Left lobe of liver (tissue), 2 donors: ENCODE results near the gene SSMEM1. TPM values are rescaled to one million over a fixed set of nuclear protein-coding genes. Genes with fewer than 3 reads are reported as not detected.
"Not testable (repeated sequence)": the region's sequence is repeated elsewhere in the genome, so short reads cannot be mapped to it uniquely, and the experiment has no call there.

ENCODE experiments used
- ATAC-seq: fragments of 200-7000 bp; cut with Tn5 transposase; one replicate; pipeline ENCODE4 v1.9.1; 2020; ENCODE audit warnings: mild to moderate bottlenecking, moderate library complexity
- DNase-seq: peaks from one replicate; pipeline ENCODE4 v3.0.0-alpha.2; 2020; ENCODE audit warnings: low spot score
- total RNA-seq: library from RNA; stranded (reverse); gene quantifications from one replicate; pipeline ENCODE4 v1.2.1, GENCODE V29; 2021
- donor health status: DM: no; HTN: no; CAD: no; lungs with moderate emphysema.
- donor health status: DM: no; HTN: yes; CAD: no.

The SSMEM1 gene, protein sequence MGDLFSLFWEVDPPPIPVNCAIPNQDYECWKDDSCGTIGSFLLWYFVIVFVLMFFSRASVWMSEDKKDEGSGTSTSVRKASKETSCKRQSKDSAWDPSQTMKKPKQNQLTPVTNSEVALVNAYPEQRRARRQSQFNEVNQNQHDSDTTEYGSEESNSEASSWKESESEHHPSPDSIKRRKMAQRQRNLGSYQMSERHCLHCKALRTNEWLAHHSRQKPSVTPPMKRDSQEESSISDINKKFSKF
- total RNA-seq = not detected

DNA sequence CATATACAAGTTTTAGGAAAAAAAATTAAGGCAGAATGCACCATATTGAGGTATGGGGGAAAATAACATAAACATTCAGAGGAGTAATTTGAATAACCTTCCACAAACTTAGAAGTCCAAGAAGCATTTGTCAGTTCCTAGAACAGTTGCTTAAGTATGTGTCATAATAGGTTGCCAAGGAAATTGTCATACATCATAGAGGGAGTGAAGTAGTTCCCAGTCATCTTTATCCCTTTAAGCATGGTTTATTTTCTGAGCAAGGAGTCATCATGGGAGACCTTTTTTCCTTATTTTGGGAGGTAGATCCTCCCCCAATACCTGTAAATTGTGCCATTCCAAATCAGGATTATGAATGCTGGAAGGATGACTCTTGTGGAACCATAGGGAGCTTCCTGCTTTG is at the start of gene SSMEM1:
Gene SSMEM1 (plus strand): TSS at position 219 of the 400 bp plus-strand sequence. CDS start 51 bp downstream, at position 270.
- DNase-seq (no peak), ATAC-seq (no peak)

DNA sequence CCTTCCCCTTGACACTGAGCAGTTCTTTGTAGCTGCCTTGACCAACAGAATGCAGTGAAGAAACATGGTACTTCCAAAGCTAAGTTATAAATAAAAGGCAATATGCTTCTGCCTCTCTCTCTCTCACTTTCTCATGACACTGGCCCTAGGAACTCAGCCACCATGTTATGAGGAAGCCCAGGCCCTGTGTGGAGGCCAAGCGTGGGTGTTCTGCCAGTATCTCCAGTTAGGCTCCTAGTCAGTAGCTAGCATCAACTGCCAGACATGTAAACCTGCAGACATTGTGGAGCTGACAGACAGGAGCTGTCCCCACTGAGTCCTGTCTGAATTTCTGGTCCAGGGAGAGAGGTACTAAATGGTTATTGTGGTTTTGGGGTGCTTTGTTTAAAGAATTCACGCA is 47.6 kb upstream of the SSMEM1 start:
- DNase-seq (no peak), ATAC-seq (no peak)

DNA sequence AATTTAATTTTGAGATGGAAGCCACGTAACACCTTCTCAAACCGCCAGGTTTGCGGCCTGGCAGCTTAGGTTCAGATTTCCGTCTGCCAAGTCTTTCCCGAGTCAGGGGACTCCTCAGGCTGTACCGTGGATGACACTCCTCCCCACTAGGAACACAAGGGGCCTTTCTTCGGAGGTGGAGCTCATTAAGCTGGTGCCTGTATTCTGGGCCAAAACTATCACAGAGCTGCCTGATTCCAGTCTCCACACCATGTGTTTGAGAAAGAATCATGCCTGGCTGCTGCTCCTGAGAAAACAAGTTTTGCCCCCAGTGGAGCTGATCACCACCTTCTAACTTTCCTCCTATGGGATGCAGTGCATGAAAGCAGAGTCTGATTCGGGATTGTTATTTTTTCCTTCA is 47.2 kb upstream of the SSMEM1 start:
- DNase-seq = no peak
- no peak for ATAC-seq

DNA sequence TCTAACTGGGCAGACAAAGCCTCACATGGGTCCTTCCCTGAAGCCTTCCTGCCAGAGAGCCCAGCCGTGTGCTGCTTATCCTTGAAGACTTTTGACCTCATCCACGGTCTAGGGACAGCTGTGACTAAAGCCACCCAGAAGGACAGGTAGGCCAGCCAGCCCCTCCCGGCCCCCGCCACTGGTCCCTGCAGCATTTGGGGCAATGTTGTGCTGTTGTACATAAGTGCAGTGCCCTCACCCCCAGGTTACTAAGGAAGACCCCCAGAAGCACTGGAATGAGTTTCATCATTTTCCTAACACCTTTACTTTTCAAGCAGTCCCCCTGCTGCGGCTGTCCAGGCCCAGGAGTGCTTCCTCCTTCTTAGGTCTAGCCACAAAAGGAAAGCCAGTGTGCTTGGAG is 45.5 kb upstream of the SSMEM1 start:
- ATAC-seq = no peak
- DNase-seq = no peak

DNA sequence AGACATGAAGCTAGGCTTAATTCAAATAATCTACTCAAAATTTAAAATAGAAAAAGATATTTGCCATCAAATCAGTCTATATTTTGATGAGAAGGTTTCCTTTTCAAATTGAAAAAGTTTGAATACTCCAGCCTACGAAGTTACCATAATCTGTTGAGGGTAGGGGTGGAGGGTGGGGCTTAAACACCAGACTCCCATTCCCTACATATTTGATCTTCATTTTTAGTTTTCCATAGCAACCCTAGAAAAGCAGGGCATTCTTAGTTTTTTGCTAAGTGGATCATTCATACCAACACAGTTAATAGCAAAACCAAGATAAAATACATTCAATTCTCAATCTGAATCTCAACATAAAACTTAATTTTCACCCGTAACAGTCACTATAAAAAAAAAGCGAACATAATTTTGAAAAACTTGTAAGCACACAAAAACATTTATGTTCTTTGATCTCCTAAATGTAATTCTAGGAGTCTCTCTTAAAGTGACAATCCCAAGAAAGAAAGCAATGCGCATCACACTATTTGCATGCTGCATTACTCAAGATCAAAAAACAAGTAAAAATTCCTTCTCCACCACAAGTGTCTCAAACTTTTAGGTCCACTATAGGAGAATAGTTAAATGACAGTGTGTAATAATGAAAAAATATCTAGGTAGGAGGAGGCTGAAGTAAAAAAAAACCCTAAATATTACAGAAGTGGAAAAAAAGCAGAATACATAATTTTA is 33.3 kb upstream of the SSMEM1 start:
- ATAC-seq (no peak), DNase-seq (no peak)

DNA sequence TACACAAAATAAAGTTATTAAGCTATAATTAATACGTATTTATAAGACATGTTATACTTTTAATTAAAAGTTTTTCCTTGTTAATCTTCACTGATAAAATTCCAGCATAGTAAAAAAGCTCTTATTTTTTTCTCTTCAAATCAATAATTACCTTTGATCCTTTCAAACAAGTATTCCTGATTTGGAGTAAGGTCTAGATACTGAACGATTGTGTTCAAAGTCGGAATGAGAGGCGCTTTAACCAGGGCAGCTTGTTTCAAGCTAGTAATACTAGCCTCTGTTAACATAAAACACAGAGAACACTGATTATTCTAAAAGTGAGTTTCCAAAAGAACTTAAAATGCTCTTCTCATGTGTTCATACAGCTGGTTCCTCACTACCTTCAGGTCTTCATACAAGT is 29.4 kb upstream of the SSMEM1 start:
- peak; percentile 93 for ATAC-seq
- no peak for DNase-seq

DNA sequence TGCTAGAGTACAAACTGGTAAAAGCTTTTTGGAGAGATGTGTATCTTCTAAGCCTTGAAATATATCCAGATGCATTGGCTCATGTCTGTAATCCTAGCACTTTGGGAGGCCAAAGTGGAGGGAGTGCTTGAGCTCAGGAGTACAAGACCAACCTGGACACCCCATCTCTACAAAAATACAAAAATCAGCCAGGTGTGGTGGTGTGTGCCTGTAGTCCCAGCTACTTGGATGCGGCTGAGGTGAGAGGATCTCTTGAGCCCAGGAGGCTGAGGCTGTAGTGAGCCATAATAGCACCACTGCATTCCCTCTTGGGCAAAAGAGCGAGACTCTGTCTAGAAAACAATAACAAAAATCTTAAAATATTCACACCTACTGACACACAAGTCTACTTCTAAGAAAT is 28.0 kb upstream of the SSMEM1 start:
- ATAC-seq (no peak), DNase-seq (no peak)

DNA sequence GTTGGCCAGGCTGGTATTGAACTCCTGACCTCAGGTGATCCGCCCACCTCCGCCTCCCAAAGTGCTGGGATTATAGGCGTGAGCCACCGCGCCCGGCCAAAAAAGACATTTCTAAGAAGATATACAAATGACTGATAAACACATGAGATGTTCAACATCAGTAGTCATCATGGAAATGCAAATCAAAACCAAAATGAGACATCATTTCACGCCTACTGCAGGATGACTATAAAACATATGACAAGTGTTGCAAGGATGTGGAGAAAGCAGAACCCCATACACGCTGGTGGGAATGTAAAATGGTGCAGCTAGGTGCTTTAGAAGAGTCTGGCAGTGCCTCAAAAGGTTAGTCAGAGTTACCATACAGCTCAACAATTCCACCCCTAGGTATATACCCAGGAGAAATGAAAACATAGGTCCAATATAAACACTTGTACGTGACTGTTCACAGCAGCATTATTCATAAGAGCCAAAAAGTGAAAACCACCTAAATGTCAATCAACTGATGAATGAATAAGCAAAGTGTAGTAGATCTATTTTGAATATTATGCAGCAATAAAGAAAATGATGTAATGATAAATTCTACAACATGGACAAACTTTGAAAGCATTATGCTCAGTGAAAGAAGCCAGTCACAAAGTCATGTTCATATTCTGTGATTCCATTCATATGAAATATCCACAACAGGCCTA is 26.9 kb upstream of the SSMEM1 start:
- ATAC-seq = no peak

DNA sequence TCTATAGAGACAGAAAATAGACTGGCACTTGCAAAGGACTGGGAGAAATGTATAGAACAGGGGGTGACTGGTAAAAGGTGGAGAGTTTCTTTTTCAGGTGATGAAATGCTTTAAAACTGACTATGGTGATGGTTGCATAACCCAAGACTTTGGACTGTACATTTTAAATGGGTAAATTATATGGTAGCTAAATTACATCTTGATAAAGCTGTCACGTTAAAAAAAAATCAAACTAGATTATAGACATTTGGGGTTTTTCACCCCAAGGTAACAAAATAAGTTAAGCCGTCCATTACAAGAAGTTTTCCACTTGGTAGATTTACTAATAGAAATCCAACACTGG is 26.4 kb upstream of the SSMEM1 start:
- DNase-seq (no peak), ATAC-seq (no peak)

More for the DNA sequence above, 26.9 kb upstream of the SSMEM1 start:
- no peak for DNase-seq

DNA sequence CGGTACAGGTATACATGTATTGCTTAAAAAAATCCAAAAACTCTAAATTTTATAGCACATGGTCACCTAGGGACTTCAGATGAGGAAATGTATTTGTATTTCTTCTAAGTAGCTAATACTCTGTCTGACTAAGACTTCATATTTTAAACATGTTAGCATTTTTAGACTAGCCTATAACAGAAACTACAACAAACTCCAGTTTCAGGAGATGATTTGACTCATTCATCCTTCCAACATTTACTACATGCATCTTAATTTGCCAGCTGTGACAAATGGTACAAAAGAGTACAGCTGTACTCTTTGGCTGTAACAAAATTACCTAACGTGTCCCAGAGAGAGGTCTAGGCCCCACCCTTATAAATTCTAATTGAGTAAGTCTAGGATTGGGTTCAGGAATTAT is 24.7 kb upstream of the SSMEM1 start:
- ATAC-seq (no peak), DNase-seq (no peak)

DNA sequence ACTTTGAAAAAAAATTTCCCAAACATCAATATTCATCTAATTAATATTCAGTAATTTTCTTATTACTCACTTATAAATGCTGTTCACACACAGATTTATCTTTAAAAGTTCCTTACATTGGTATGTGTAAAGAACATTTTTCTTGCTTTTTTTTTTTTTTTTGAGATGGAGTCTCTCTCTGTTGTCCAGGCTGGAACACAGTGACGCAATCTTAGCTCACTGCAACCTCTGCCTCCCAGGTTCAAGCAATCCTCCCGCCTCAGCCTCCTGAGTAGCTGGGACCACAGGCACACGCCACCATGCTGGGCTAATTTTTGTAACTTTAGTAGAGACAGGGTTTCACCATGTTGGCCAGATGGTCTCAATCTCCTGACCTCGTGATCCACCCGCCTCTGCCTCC is 23.3 kb upstream of the SSMEM1 start:
- ATAC-seq, DNase-seq: not testable (repeated sequence)

DNA sequence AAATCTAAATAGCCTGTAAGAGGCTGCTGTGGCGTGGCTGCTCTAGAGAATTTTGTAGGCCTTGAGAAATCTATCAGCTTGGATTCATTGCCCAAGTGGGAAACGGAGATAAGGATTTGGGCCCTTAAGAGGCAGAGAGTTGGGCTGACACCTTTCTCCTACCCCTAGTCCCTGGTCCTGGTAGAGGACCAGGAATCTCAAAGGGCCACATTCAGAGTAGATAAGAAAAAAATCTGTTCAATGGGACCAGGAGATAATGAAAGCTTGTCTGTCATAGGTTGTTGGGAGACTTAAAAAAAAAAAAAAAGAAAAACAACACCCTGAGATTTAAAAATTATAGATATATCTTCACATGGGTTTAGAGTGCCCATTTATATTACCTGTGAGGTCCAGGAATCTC is 20.3 kb upstream of the SSMEM1 start:
- ATAC-seq = no peak

DNA sequence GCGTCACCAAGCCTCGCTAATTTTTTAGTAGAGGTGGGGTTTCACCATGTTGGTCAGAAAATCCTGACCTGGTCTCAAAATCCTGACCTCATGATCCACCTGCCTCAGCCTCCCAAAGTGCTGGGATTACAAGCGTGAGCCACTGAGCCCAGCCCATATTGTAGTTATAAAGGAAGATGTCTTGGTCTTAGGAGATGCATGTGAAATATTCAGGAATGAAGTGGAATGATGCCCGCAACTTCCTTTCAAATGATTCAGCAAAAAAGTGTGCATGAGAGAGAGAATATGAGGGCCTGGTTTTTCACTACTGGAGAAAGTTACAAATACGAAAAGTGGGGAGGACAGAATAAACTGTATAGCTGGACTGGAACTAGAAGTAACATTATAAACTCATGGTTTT is 18.3 kb upstream of the SSMEM1 start:
- ATAC-seq (no peak), DNase-seq (no peak)

More for the DNA sequence above, 20.3 kb upstream of the SSMEM1 start:
- DNase-seq = no peak

DNA sequence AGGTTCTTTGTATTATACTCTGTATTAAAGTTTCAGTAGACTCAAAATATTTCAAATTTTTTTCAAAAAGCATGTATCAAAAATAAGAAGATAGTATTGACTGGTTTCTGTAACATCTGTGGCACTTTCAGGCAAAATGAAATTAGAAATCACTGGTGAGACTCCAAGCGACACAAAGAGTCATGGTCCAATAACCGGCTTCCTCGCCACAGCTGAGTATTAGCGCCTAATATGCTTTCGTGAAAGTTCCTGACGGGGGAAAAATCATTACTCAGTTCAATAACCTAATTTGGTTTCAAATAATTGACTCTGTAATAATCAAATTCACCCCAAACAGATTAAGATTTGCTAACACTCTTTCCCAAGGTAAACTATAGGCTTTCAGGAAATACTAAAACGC is 15.9 kb upstream of the SSMEM1 start:
- ATAC-seq (no peak), DNase-seq (no peak)

DNA sequence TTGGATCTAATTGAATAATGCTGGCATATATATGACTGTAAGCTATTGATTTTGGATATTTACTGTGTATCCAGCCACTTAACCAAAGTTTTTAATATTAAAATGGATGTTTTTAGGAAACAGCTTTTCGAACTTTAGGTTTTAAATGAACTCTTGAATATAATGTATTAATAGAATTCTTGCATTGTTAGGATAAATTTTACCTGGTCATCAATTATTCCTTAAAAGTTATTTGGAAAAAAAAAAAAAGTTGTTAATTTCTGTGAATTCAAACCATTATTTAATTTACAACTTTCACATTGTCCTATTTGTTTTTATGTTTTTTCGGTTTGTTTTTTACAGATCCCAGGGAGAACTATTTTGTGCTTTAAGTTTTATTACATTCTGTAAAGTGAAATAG is 12.3 kb upstream of the SSMEM1 start:
- DNase-seq = no peak

DNA sequence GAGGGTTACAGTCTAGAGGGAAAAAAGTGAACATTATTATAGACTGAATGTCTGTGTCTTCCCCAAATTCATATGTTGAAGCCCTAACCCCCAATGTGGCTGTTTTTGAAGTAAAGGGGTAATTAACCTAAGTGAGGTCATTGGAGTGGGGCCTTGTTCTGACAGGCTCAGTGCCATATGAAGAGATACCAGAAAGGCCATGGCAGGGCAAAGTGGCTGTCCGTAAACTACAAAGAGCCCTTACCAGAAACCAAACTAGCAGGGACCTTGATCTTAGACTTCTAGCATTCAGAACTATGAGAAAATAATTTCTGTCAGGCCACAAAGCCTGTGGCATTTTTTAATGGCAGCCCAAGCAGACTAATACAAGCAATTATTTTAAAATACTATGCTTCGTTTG is 11.2 kb upstream of the SSMEM1 start:
- no peak for ATAC-seq
- DNase-seq = no peak

More for the DNA sequence above, 12.3 kb upstream of the SSMEM1 start:
- ATAC-seq = no peak

DNA sequence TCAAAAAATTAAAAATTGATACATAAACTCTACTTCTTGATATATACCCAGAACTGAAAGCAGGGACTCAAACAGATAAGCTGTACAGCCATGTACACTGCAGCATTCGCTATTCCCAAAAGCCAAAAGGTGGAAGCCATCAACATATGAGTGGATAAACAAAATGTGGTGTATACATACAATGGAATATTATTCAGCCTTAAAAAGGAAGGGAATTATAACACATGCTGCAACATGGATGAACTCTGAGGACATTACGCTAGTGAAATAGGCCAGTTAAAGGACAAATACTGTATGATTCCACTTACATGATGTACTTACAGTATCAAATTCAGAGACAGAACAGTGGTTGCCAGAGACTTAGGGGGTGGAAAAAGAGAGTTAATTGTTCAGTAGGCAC is 10.6 kb upstream of the SSMEM1 start:
- DNase-seq (no peak), ATAC-seq (no peak)

DNA sequence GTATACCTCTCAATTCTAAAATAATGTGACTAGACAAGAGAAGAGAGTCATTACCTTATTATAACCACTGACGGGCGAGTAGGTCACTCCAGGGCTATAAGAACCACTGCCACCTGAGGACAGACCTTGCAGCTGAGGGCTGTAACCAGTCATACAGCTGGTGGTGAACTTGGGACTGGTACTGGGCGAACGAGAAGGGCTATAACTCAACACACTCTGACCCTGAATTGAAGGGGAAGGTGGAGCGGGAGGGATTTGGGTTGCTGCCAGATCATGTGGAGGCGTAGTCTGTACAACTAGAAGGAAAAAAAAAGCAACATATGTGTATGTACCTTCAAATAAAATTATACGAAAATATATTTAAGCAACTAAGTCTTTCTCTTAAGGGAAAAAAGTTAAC is 5.9 kb upstream of the SSMEM1 start:
- no peak for ATAC-seq
- no peak for DNase-seq

DNA sequence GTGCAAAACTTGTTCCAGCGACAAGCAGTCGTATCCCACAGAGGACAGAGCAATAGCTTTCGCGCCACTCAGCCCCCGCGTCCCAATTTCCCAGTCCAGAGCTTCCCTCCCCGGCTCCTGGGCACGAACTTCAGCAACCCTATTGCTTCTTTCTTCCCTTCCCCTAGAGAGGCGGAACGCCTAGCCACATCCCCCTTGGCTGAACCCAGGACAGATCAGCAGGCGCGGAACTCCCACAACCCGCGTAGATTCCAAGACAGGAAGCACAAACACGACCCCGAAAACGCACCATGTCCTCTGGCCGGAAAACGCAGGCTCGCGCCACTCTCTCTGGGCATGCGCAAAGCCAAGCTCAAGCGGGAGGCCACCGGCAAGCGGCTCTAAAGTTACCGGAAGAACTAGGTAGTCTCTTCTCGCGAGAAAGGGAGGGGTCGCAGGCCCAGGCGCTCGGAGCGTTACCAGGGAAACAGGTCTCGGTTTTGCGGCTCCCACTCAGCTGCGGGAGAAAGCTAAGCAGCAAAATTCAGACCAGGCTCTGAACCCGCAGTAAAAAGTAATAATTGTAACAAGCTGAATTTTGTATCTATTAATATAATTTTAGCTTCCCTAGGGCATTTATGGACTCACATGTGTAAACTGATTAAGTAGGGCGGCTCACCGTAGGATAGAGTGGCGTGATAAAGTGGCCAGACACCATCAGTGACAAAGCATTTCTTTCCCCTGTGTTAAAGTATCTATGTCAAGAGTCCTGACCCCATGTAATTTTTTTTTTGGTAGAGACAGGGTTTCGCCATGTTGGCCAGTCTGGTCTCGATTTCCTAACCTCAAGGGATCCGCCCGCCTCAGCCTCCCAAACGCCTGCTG is 2.3 kb upstream of the SSMEM1 start, which contains the start of gene TMEM209:
Gene TMEM209 (minus strand): TSS at position 323 of the 864 bp plus-strand sequence. CDS start 31 bp downstream, at position 292.
- DNase-seq (peak; percentile 95), ATAC-seq (peak; percentile 98)

DNA sequence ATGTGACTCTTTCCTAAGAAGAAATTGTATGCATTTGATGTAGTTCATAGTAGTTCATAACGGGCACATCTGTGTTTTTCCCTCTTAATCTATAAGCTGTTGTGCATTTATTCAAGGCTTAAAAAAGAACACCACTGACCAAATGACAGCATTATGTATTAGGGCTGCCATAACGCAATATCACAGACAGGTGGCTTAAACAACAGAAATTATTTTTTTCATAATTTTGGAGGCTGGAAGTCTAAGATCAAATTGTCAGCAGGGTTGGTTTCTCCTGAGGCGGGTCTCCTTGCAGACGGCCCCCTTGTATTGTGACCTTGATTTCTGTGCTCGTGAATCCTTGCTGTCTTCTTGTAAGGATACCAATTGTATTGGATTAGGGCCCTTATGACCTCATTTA is 627 bp upstream of the SSMEM1 start:
- DNase-seq = no peak
- no peak for ATAC-seq

DNA sequence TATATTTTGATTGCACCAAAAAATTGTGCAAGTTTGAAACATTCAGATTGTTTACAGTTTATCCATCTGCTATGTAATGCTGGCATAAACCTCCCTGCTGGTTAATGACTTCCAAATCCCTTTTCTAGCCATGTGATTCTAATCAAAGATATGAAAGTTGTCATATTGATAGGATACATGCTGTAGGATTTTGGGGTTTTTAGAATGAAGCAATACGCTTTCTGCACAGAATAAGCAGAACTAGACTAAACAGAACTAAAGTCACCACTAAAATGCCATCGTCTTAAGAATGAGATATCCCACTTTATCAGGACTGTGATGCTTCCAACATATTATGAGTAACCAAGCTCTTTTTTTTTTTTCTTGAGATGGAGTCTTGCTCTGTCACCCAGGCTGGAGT is 856 bp downstream of the SSMEM1 start:
- DNase-seq (no peak), ATAC-seq (no peak)
